Stimulated activated naive CD8-positive, alpha-beta T cell treated with anti-CD3 and anti-CD28 coated beads, Interleukin-15, Interleukin-2, amounts not matched to agents 100 U/mL and 50 U/mL, for 24 hours (primary cell): ENCODE measurements around the gene SELENON.

Source experiments
- ATAC-seq: fragments of 150-1000 bp; cut with Tn5 transposase; one replicate; pipeline ENCODE4 v1.10.0; 2021
- DNase-seq: peaks from one replicate; pipeline ENCODE4 v3.0.0; 2021

Gene SELENON

DNA sequence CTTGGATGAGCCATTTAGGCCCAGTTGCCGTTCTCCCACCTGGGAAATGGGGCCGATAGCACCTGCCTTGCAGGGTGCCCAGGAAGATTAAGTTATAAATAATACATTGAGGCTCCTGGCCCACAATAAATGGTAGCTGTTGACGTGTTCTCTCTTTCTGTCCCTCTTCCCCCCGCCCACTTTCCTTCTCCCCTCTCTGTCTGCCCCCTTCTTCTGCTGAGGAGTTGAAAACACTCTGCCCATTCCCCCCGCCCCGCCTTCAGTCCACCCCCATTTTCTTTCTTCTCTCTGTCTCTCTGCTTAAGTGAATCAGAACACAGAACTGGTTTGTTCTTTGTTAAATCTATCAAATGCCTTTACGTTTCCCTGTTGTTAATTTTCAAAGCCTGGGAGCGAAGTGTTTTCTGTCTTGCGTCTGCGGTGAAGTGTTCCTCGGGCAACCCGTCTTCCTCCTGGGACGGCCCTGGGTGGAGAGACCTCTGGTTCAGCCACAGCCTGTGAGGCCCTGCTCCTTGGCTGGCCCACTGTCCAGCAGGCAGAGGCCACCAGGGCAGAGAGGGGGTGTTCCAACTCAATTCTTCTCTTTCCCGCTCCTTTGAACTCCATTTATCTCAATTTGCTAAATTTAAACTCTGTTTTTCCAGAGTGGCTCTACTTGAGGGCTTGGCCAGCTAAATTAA lies 29.3 kb upstream of the SELENON start:
- ATAC-seq (no peak), DNase-seq (no peak)

DNA sequence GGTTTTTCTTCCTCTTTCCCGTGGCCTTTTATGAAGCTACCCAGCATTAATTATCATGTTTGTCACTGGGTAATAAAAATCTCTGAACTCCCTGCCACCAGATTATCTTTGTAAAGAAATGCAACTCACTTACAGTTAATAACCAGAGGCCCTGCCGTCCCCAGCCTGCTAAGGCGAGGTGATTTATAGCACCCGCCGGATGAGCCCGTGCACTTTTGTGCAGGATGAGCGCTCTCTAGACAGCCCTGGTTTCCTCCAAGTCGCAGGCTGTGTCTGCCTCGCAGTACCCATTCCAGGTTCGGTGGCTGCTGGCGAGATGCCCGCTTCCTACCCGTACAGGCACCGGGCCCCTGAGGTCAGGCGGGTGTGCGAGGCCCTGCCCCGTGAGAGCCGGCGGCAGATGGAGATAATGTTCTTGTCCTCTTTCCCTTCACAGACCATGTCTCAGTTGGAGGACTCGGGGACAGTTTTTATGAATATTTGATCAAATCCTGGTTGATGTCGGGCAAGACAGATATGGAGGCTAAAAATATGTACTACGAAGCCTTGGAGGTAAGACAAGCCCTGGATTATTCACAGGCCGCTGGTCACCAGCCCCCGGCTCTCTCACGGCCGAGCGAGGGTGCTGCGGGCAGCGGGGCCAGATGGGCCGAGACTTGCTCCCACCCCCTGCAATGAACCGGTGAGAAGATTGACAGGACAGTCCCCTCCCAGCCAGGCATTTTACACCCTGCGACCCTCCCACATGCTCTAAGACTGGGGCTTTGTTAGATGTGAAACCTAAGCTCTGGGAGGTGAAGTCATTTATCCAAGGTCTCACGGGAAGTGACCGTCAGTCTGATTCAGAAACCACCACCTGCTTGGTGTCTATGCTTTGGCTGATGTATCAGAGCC lies 28.5 kb upstream of the SELENON start:
- ATAC-seq (no peak), DNase-seq (peak; percentile 29)

DNA sequence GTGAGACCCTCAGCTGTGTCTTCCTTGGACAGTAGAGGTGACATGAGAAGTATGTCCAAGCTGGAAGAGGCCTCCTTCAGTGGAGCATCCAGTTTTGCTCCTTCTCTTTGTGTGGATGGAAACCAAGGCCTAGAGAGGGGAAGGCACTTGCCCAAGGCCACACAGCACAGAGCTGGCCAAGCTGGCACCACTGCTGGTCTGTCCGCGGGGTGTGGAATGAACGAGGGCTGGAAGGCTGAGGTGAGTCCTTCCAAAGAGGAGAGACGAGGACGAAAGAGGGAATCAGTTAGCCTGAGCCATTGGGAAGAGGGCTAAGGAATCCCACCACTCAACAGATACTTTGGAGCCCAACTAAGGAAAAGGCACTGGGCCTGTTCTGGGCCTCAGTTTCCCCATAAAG lies 27.8 kb upstream of the SELENON start:
- no peak for DNase-seq

DNA sequence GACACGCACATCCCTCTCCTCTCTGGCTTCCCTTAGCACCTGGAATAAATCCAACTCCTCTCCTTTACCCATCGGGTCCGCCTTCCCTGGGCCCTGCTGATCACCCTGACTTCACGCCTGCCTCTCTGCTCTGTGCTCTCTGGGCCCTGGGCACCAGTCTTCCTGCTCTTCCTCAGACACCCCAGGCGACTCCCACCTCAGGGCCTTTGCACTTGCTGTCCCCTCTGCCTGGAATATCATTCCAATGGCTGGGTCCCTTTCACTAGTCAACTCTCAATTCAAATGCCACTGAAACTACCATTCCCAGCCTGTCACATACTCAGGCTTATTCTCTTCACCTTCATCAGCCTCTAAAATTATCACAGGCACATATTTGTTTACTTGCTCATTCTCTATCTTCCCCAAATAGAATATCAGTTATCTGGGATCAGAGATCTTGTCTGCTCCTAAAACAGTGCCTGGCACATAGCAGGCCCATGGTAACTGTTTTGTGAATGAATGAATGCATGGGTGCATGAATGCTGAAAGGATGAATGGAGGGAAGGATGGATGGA lies 27.2 kb upstream of the SELENON start:
- DNase-seq (no peak), ATAC-seq (no peak)

More for the DNA sequence above, 27.8 kb upstream of the SELENON start:
- ATAC-seq = no peak

DNA sequence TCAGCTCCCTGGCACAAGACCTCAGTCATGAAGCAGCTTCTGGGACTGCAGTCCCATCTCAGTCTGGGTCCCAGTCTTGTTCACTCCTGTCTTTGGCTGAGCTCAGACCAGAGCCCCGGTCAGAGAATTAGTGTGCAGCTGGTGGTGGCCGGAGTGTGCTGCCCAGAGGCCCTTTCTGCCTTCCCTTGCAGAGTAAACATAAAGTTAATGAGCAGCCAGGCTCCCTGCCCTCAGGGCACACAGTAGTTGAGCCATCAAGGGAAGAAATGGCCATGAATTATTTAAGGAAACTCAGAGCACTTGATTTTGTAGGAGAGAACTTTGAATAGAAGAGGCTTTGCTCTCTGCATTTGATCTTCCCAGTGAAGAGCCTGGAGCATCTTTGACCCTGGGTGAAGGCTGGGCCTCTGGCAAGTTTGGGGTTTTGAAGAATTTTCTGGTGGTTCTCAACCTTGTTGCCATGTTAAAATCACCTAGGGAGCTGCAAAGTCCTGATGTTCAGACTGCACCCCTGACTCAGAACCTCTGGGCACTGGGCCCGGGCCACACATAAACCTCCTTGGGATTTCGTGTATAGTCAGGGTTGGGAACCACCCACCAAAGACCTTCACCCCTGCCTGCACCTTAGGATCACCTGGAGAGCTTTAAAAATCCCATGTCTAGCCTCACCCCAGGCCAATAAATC lies 26.4 kb upstream of the SELENON start:
- no peak for DNase-seq
- ATAC-seq = no peak

DNA sequence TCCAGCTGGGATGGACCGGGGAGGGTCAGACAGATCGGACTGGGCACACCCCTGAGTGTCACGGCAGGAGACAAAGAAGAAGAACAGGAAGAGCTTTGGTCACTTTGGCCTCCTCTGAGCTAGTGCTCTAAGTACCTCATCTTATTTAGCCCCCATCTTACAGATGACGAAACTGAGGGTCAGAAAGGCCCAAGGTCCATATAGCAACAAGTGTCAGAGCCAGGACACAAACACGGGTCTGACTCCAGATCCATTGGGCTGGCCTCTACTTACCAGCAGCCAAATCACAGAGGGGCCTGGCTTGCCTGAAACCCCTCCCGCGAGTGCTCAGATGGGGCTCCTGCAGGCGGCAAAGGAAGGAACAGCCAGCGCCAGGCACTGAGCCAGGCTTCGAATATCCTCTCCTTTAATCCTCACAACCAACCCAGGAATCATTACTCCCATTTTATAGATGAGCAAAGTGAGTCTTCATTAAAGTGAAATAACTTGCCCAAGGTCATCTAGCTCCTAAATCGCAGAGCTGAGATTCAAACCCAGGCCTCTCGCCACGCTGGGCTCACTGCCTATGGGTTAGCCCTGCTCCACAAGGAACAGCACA lies 25.7 kb upstream of the SELENON start:
- no peak for ATAC-seq
- no peak for DNase-seq

DNA sequence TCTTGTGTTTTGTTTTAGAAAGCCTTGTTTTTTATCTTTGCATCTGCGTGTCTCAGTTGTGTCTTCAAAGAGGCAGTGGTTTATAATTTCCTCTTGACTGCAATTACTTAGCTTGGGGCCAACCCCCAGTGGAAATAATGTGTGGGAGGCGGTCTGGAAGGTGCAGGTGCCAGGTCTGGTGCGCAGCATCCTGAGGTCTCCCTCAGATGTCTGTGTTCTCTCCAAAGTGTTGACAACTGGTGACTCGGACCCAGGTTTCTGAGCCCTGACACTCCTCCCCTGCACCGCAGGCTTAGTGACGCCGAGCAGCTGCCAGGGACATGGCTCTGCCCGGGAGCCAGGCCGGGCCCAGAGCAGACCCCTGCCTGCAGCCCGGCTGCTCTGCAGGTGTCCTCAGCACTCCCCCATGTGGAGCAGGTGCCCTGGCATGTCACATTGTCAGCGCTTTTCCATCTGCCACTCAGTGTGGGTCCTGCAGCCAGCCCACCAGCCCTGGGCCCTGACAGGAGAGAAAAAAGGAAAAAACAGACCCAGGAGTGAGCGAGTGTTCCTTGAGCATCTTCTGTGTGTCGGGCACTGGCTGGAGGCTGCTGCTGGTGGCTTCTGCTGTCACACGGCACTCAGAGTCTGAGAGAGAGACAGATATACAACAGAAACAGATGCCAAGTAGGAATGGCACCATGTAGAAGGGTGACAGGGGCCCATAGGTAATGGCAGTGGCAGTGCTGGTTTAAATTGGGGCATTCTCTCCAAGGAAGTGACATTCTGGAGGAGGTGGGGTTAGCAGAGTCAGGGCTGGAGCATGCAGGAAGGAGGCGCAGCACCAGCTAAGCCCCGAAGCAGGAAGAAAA lies 24.8 kb upstream of the SELENON start:
- ATAC-seq (peak; percentile 89), DNase-seq (peak; percentile 84)

DNA sequence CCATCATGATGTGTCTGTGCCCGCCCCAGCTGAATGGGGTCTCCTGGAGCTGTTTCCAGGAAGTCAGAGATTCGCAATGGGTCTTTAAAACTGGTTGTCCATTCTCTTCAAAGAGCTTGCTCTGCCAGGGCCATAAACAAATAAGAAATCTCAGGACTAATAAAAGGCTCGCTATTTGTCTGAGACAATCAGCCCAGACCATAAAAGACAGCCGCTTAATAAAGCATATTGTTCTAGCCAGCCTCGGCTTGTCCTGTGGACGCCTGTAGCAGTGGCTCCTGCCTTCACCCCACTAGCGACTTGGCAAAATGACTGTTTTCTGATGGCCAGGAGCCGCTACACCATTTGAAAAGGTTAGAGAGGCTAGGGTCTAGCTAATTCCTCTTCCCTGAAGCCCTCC lies 20.6 kb upstream of the SELENON start:
- ATAC-seq = no peak

DNA sequence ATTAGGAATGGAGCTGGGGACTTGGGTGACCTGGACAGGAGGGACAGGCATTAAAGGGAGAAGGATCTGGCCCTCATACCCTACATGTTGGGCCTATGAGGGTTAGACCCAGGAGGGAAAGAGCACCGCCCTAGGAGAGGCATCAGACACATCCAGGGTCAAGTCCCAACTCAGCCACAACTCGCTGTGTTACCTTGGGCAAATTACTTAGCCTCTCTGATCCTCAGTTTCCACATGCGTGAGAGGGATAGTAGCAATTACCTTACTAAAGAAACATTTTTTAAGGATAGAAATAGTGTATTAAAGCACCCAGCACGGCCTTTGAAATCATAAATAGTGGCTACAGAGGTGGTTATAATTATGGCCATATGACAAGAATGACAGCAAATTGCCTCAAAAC lies 20.1 kb upstream of the SELENON start:
- no peak for ATAC-seq
- no peak for DNase-seq

More for the DNA sequence above, 20.6 kb upstream of the SELENON start:
- DNase-seq = no peak

DNA sequence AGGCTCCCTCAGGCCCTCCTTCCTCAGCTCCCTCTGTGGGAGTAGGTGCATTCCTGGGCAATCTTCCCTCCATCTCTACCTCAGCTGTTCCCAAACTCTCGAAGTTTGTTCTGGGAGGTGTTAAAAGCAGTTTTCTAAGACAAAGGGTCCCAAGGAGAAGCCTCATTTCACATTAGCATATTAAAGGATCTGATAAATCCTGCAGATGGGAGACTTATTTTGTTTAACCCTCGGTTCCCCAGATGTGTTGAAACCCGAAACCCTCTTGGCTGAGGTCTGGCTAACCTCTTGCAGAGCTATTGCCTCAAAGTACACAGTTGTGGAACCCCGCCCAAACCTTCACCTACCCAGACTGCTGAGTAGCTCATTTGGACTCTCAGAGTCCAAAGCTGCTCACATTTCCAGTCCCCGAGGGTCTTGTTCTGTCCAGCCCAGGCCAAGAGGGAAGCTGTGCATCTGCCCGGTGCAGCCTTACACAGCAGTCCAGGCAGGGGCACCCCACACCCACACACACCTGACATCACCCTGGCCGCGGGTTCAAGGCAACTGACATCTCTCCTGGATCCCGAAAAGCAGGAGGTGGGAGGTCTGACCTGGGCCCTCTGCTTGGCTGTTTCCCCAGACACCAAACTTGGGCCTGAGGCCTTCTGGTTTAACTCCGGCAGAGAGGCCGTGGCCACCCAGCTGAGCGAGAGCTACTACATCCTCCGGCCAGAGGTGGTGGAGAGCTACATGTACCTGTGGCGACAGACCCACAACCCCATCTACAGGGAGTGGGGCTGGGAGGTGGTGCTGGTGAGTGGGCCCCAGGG lies 19.5 kb upstream of the SELENON start:
- ATAC-seq (no peak), DNase-seq (no peak)

DNA sequence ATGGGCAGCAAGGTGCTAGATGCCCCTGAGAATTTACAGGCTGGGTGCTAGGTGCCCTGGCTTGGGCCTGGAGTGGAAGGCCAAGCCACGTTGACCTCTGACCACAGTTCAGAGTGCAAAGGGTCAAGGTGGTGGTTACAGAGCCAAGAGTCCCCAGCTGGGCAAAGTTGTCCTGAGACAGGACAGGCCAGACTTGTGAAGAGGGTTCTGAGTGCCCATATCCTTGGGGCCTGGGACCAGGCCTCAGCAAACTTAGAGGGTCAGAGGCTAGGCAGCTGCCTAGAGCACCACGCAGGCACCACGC lies 18.9 kb upstream of the SELENON start:
- no peak for ATAC-seq
- DNase-seq = no peak

DNA sequence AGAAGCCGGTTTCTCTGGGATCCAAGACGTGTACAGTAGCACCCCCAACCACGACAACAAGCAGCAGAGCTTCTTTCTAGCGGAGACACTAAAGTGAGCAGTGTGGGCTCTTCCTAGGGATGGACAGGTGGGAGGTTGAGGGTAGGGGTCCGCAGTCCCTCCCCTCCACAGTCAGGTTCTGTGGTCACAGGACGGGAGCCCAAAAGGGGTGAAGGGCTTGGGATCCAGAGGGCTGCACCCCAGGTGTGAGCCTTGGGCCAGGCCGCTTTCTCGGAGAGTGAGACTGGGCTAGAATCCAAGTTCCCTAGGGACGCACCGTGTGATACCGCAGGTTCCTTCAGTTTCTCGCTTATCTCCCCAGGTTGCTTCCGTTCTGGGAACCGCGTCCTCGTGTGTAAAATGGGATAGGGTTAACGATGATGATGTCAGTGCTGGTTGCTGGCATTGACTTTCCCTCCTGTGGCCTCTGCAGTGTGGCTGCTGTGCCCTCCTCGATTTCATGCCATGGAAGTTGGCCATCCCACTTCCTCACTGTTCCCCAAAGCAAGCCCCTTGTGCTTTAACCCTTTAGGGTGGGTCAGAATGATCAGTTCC lies 17.3 kb upstream of the SELENON start:
- ATAC-seq (no peak), DNase-seq (no peak)

DNA sequence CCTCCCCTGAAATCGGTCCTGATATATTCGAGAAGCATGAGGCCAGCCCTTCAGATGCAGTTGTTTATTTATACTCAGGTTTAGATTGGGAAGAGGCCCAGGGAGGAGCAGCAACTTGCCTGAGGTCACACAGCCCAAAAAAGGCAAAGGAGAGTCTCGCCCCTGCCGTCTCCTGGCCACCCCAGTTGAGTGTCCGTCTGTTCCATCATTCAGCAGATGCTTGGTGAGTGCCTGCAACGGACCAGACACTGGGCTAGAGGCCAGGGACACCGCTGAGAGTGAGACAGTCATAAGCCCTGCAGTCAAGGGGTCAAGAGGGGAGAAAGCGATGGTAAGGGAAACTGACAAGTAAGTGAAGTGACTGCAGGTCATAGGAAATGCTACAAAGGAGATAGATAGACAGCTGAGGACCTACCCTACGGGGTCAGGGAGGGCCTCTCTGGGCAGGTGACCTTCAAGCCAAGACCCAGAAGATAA lies 15.4 kb upstream of the SELENON start:
- no peak for ATAC-seq

DNA sequence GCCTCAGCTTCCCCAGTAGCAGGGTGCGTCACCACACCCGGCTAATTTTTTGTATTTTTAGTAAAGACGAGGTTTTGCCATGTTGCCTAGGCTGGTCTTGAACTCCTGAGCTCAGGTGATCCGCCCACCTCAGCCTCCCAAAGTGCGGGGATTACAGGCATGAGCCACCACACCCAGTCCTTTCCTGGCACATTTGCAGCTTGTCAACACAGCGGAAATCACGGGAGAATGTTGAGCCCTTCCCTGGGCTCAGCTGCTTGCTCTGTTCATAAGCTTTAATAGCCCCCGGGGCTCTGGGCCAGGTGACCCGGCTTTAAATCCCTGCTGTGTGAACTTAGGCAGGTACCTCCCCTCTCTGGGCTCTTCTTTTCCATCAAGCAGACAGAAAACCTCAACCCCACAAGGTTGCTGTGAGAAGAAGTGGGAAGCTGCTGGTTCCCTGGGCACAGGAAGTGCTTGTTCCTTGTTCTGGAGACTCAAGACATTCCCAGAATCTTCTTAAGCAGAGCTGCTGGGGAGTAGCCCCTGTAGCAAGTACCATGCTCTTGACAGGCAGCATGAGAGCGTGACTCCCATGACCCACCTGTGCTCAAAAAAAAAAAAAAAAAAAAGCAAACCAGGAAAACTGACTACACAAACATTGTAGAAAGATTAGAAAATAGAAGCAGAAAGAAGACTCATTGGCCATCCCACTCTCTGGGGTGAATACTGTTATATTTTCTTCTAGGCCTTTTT lies 14.5 kb upstream of the SELENON start:
- ATAC-seq = no peak
- no peak for DNase-seq

More for the DNA sequence above, 15.4 kb upstream of the SELENON start:
- no peak for DNase-seq

DNA sequence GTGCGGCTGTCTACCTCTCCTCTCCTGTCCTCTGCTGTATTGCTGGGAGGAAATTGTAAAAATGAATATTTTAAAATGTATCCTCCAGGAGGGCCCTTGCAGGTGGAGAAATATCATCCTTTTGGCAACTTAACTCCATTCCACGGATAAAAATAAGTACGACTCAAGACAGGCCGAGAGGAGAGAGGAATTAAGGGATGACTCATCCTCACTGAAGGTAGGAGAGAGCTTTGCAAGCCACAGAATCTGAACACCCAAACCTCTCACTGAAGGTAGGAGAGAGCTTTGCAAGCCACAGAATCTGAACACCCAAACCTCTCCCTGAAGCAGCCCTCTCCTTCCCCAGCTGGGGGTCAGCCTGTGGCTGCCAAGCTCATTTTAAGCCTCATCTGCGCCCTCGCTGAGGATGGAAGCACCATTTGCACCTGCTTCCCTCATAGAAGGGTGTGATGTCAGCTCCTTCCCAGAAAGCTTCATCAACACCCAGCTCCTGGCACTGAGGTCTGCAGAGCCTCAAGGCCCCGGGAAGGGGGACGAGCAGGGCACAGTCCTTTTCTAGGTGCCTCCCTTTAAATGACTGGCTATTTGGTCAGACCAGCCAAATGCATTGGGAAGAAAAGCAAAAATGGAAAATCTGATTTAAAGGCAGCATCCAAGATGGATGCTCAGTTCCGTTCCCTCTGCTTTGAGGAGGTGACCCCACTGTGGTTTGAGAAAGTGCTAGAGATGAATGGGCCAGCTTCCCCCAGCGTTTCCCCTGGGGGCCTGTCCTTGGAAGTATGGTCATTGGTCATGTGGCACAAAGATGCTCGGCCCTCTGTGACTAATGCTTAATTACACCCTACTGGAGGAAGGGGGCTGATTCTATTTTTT lies 12.9 kb upstream of the SELENON start:
- ATAC-seq = no peak

DNA sequence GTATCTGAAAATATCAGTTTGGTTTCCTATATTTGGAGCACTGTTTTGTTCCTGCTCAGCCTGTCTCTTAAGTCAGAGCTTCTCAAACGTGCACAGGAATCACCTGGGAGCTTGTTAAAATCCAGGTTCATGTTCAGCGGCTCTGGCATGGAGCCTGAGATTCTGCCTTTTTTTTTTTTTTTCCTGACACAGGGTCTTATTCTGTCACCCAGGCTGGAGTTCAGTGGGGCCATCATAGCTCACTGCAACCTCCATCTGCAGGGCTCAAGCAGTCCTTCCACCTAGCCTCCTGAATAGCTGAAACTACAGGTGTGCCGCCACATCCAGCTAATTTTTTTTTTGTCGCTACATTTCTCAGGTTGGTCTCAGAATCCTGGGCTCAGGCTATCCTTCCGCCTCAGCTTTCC lies 12.2 kb upstream of the SELENON start:
- DNase-seq = no peak
- ATAC-seq = no peak

More for the DNA sequence above, 12.9 kb upstream of the SELENON start:
- no peak for DNase-seq

DNA sequence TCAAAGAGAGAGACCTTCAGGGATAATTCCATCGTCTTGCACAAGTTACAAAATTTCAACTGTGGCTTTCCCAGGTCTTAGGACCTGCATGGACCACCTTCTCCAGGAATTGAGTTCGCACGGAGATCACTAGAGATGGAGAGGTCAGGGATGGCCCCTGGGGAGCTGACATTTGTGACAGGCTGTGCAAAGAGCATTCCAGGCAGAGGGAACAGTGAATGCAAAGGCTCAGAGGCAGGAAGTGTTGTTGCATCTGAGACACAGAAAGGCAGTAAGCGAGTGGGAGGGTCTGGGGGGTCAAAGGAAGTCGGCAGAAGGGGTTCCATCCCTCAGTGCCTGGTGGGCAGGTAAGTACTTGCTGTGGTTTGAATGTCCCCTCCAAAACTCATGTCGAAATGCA lies 9.5 kb upstream of the SELENON start:
- ATAC-seq = no peak
- no peak for DNase-seq

DNA sequence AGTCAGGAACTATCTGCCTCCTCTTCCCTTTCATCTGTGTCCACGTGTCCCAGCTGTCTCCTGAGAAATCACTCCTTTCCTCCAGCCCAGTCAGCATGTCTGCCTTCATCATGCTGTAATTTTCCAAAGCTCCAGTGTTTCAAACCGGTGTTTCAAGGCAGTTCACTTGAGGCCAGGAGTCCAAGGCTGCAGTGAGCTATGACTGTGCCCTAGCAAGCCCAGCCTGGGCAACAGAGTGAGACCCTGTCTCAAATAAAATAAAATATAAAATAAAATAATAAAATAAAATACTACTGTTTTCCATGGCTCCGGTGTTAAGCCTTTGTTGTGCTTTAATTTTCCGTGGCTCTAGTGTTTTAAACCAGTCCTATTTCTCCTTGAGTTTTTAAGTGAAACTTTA lies 7.9 kb upstream of the SELENON start:
- ATAC-seq (no peak), DNase-seq (no peak)
